Suppressor macrophage treated with lipopolysaccharide for 4 hours (primary cell): Measurements from ENCODE around the gene PSMB3.

Experiments
- DNase-seq: peaks from one replicate; pipeline ENCODE4 v3.0.0-alpha.2; 2020

Gene PSMB3

DNA sequence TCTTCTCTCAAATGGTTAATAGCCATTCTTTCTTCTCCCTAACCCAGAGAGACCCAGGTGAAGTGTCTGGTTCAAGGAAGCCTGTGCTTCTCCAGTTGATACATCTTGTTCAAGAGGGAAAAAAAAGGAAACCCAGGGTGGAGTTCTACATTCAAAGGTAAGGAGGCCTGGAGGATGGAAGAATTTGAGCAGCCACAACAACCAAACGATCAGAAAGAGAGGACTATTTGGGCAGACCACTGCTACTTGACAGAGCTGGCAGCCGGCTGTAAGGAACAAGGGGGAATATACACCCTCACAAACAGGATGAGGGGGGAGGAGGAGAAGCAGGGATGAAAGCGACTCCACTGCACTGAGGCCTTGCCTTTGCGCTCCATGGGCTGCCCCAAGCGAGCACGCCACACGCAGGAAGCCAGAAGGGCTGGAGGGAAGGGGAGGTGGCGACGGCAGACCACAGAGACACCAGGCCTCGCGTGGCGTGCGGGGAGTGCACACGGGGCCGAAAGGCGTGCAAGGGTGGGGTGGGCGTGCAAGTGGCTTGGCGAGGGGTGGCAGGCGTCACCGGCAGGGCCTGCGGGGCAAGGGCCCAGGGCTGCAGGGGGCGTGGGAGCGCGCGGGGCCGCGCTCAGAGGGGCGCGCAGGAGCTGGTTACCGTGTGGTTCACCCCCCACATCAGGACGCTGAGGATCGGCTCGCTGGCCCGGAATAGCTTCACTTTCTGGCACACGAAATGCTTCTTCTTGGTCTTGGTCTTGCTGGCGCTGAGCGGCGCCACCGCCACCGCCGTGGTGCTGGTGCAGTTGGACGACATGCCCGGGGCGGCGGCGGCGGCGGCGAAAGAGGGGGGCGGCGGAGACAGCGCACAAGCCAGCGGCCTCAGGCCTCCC lies 46.3 kb downstream of the PSMB3 start:
- DNase-seq: peak; percentile 35

DNA sequence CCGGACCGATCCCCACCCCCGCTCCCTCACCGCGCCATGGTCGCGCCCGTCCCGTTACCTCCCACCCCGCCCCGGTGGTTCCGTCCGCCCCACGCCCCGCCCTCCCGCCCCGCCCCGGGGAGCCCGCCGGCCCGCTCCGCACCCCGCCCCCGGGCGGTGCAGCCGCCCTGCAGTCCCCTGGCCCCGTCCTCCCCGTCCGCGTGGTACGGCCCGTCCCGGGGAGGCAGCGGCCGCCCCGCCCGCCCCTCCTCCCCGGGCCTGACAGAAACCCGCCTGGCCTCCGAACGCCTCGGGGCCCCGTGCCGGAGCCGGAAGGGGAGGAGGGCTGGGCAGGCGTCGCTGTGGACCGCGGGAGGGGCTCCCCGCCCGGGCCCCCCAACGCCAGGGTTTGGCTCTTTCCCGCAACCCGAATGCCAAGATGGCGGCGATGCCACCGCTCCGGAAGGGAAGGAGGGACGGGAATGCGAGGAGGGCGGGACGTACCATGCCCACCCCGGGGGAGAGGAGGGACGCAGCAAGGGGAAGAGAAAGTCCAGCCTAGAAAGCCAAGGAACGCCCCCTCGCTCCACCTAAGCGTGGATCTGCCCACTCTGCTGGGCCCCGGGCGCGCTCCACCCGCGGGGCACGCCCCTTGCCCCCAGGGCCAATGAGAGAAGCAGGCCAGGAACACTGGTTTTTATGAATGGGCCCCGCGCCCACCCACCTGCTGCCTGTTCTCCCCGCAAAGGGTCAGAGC lies 47.1 kb downstream of the PSMB3 start, which contains the start of gene PIP4K2B:
Gene PIP4K2B, minus strand, starts transcription at position 56 of the 736 bp plus-strand sequence. CDS start 132 bp downstream, outside the sequence.
- DNase-seq: peak; percentile 97

DNA sequence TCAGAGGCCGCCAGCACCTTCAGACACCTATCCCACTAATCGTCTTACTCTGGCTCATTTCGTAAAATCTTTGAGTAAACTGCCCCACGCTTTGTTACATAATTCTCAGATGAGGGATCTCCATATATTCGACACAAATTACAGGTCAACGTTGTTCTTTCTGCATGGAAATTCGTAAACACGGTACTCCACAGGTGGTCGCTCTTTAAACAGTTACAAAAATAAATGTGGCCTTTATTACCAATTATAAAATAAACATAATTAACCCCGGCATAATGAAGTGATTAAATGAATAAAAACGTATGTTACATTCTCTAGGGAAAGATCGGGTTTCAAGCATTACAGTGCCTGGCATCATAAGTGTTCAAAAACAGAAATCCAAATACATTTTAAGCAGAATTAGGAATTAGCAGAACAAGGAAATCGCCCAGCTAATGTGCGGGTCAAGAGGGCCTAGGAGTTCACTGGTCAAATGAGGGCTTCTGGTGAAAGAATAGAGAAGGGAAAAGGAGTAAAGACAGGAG lies 47.8 kb downstream of the PSMB3 start:
- no peak for DNase-seq

DNA sequence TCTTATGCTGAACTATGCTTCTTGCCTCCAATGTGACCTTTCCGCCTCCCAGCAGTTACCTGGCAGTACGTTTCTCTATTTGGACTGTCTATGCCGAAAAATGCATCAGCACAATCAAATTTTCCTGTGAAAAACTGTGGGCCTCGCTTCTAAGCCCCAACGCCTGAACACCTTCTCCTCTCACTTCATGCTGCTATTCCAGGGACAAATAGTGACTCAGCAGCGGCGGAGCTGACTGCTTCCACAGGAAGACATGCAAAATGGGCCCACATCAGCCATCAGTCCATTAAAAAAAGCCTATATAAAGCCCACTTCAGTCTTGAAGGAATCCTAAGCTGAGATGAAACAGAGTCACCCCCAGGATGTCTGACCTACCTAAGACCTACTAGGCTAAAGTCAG lies 57.3 kb downstream of the PSMB3 start:
- DNase-seq: no peak
